Caco-2 (cell line): ENCODE data around the gene EHMT1. TPM values are rescaled to one million over a fixed set of nuclear protein-coding genes. Genes with fewer than 3 reads are reported as not detected.

Experiments used
- BruUV-seq: library from RNA; stranded (reverse); fragments of 400-500 nt; replicated peaks from 2 replicates; lab custom pipeline; 2021; lab: Mats Ljungman, UMichigan
- CTCF ChIA-PET: fragments of 300-600 bp; sonication (Branson Sonifier 250); formaldehyde crosslinking; loops from one replicate; lab custom pipeline; 2022; ENCODE audit warnings: antibody characterized with exemption; lab: Charles Lee
- POLR2A ChIA-PET: fragments of 300-600 bp; sonication (Branson Sonifier 250); formaldehyde crosslinking; loops from one replicate; lab custom pipeline; 2022; ENCODE audit warnings: antibody characterized with exemption; lab: Charles Lee
- DNase-seq, 2 experiments: peaks; one replicate each; pipeline versions ENCODE4 v3.0.0 to v3.0.0-alpha.2; 2020 to 2022
- H3K27me3 ChIP-seq: replicated peaks from 2 replicates; pipeline ENCODE4 v1.6.0; 2011; ENCODE audit warnings: low read length; ENCODE audit not compliant: control insufficient read depth, insufficient read depth
- H3K36me3 ChIP-seq: 2 replicates; pipeline ENCODE4 v1.5.1; 2011; ENCODE audit warnings: low read length; ENCODE audit not compliant: control insufficient read depth, insufficient read depth
- H3K4me1 ChIP-seq: fragments of 250-450 bp; sonication (Bioruptor Pico); 2 replicates; pipeline ENCODE4 v1.5.1; 2020; ENCODE audit warnings: mild to moderate bottlenecking
- H3K4me3 ChIP-seq: 2 replicates; pipeline ENCODE4 v1.5.1; 2011; ENCODE audit warnings: low read depth, mild to moderate bottlenecking, control low read depth, low read length
- H3K9me3 ChIP-seq: fragments of 250-450 bp; sonication (Bioruptor Pico); 2 replicates; pipeline ENCODE4 v1.5.1; 2020; ENCODE audit warnings: mild to moderate bottlenecking, moderate library complexity
- H3K27ac Mint-ChIP-seq: one replicate; pipeline ENCODE4 v1.8.0; 2022; ENCODE audit warnings: mixed read lengths; ENCODE audit not compliant: unreplicated experiment
- H3K27me3 Mint-ChIP-seq: one replicate; pipeline ENCODE4 v1.8.0; 2022; ENCODE audit warnings: mixed read lengths; ENCODE audit not compliant: insufficient read depth, unreplicated experiment
- H3K36me3 Mint-ChIP-seq: one replicate; pipeline ENCODE4 v1.8.0; 2022; ENCODE audit warnings: mild to moderate bottlenecking, mixed read lengths; ENCODE audit not compliant: insufficient read depth, unreplicated experiment
- H3K4me1 Mint-ChIP-seq: one replicate; pipeline ENCODE4 v1.8.0; 2022; ENCODE audit warnings: low read depth, mixed read lengths; ENCODE audit not compliant: unreplicated experiment
- H3K4me3 Mint-ChIP-seq: one replicate; pipeline ENCODE4 v1.8.0; 2022; ENCODE audit warnings: mild to moderate bottlenecking, moderate library complexity, mixed read lengths; ENCODE audit not compliant: unreplicated experiment
- H3K9me3 Mint-ChIP-seq: one replicate; pipeline ENCODE4 v1.8.0; 2022; ENCODE audit warnings: mixed read lengths; ENCODE audit not compliant: unreplicated experiment
- CTCF ChIP-seq, 2 experiments: fragments of 200-600 bp in 1 of 2; IDR thresholded peaks; 1 replicate in 1 of 2; 2 replicates in 1 of 2; pipeline versions ENCODE4 v1.5.1 to v1.8.0; 2011 to 2022; ENCODE audit warnings: antibody characterized with exemption in 1 of 2, control low read depth in 1 of 2, inconsistent platforms in 1 of 2, low read depth in 1 of 2, low read length in 1 of 2, mild to moderate bottlenecking in 1 of 2, moderate library complexity in 1 of 2; ENCODE audit not compliant: insufficient read depth in 1 of 2, severe bottlenecking in 1 of 2, unreplicated experiment in 1 of 2
- intact Hi-C: fragments of 100-400 bp; cut with micrococcal nuclease; formaldehyde crosslinking; loops from one replicate; pipeline ENCODE4 v1.10.0; 2022; ENCODE audit not compliant: unreplicated experiment
- total RNA-seq: library from RNA; stranded (reverse); gene quantifications from 2 replicates; pipeline ENCODE4 v1.2.3, GENCODE V29; 2022

The EHMT1 gene
- total RNA-seq, 1 experiment from 2014 or later: 92.9 TPM

- peaks cover 14% of the 10 kb centered on the region for H3K4me1 Mint-ChIP-seq
- peak within 1 kb of the TSS; percentile 76 for H3K4me3 Mint-ChIP-seq
- POLR2A ChIA-PET: interaction anchor here (0.6 to 1.5 kb wide), 8 partner anchors 13 to 488 kb away, joined by 3 to 25 read pairs (median 5); partner anchors contain the start of genes EHMT1 and ZMYND19
- Histone ChIP-seq H3K9me3 (no peaks in the 10 kb centered on the region), H3K36me3 (no peaks in the 10 kb centered on the region), H3K4me3 (peak within 1 kb of the TSS; percentile 85), H3K4me1 (peaks cover 16% of the 10 kb centered on the region), H3K27me3 (no peaks in the 10 kb centered on the region)
- peak within 1 kb of the TSS; percentile 84 for H3K27ac Mint-ChIP-seq
- CTCF ChIA-PET: interaction anchor here (0.6 to 1.2 kb wide), 5 partner anchors 14 to 616 kb away, joined by 3 to 4 read pairs (median 3); partner anchors contain the start of genes ENTPD8 and ZMYND19
- no TSS peak for BruUV-seq
- peaks cover 6% of the 10 kb centered on the region for H3K36me3 Mint-ChIP-seq
- intact Hi-C loops: loop anchor here (2.0 to 5.0 kb wide), 2 partner anchors 15 to 53 kb away; partner anchors contain the start of genes MRPL41, PNPLA7 and ZMYND19
- no peaks in the 10 kb centered on the region for H3K27me3 Mint-ChIP-seq
- DNase-seq: peak; percentile 95 to 98
- H3K9me3 Mint-ChIP-seq: no peaks in the 10 kb centered on the region
- no peak for TF ChIP-seq CTCF (IDR thresholded peaks at IDR 0.05; ENCODE audit: insufficient read depth in 1 of 2, low read depth in 1 of 2, low read length in 1 of 2, severe bottlenecking in 1 of 2, unreplicated experiment in 1 of 2)
Measured at GRCh38 chr9:137605121-137606004, 13.4 kb upstream of the EHMT1 start, which contains the start of gene ARRDC1. Gene ARRDC1, plus strand, starts transcription at chr9:137605686. Its CDS starts 32 bp downstream, at chr9:137605718.

- Mint-ChIP-seq H3K36me3 (peaks cover 7% of the 10 kb centered on the region), H3K4me3 (peak overlapping the region; percentile 76), H3K27me3 (no peaks in the 10 kb centered on the region), H3K9me3 (no peaks in the 10 kb centered on the region), H3K27ac (peak overlapping the region; percentile 84), H3K4me1 (peaks cover 14% of the 10 kb centered on the region)
- Histone ChIP-seq H3K36me3 (no peaks in the 10 kb centered on the region), H3K27me3 (no peaks in the 10 kb centered on the region), H3K4me3 (peak overlapping the region; percentile 85), H3K4me1 (peaks cover 20% of the 10 kb centered on the region), H3K9me3 (no peaks in the 10 kb centered on the region)
- peak in 1 of 2 experiments; percentile 54 for DNase-seq
- CTCF ChIA-PET: no interaction called here
- no peak for TF ChIP-seq CTCF (IDR thresholded peaks at IDR 0.05; ENCODE audit: insufficient read depth in 1 of 2, low read depth in 1 of 2, low read length in 1 of 2, severe bottlenecking in 1 of 2, unreplicated experiment in 1 of 2)
- intact Hi-C loops: loop anchor here (5.0 kb wide), 1 partner anchor 54 kb away; the partner anchor contains the start of genes MRPL41 and PNPLA7
- POLR2A ChIA-PET: interaction anchor here (1.1 to 1.5 kb wide), 2 partner anchors 15 to 147 kb away, joined by 3 to 22 read pairs; partner anchors contain the start of gene ZMYND19
- BruUV-seq: no TSS peak
Measured at GRCh38 chr9:137606005-137606621, 12.7 kb upstream of the EHMT1 start.

- POLR2A ChIA-PET: no interaction called here
- H3K27me3 ChIP-seq: no peaks in the 10 kb centered on the region
- peak overlapping the region; percentile 85 for H3K4me3 ChIP-seq
- peaks cover 26% of the 10 kb centered on the region for H3K4me1 ChIP-seq
- Mint-ChIP-seq H3K36me3 (peaks cover 13% of the 10 kb centered on the region), H3K4me1 (peaks cover 19% of the 10 kb centered on the region), H3K27ac (peak overlapping the region; percentile 84), H3K9me3 (no peaks in the 10 kb centered on the region), H3K4me3 (peak overlapping the region; percentile 76), H3K27me3 (no peaks in the 10 kb centered on the region)
- no peaks in the 10 kb centered on the region for H3K9me3 ChIP-seq
- CTCF ChIA-PET: no interaction called here
- BruUV-seq: no TSS peak
- H3K36me3 ChIP-seq: no peaks in the 10 kb centered on the region
- intact Hi-C loops: loop anchor here (5.0 kb wide), 1 partner anchor 54 kb away; the partner anchor contains the start of genes MRPL41 and PNPLA7
- no peak for TF ChIP-seq CTCF (IDR thresholded peaks at IDR 0.05; ENCODE audit: insufficient read depth in 1 of 2, low read depth in 1 of 2, low read length in 1 of 2, severe bottlenecking in 1 of 2, unreplicated experiment in 1 of 2)
- DNase-seq: no peak
Measured at GRCh38 chr9:137606734-137607138, 12.1 kb upstream of the EHMT1 start.
